Measurements from ENCODE around the gene NAA10.
A peak's percentile ranks its signal among the peaks of the same experiment; 100 is the strongest.

Gene NAA10

GRCh38 chrX:153933748-153934147 lies 1.1 kb downstream of the NAA10 start:
- Histone ChIP-seq H3K4me1 (ENCODE audit: control insufficient read depth, insufficient read depth, low read length) (peaks cover 9% of the 10 kb centered on the region; the same call in 1 of the 2 replicates), H3K9me3 (ENCODE audit: control insufficient read depth, insufficient read depth, low read depth, low read length) (peaks cover 9% of the 10 kb centered on the region; the same call in 1 of the 2 replicates), H3K27me3 (ENCODE audit: control insufficient read depth, insufficient read depth, low read length) (no peaks in the 10 kb centered on the region), H3K4me3 (ENCODE audit: low read depth, low read length) (peak overlapping the region; percentile 79), H3K27ac (ENCODE audit: low read depth, low read length) (no peak overlapping the region), H3K36me3 (ENCODE audit: control insufficient read depth, insufficient read depth, low read length) (peaks cover 44% of the 10 kb centered on the region), H3K9ac (ENCODE audit: low read length) (peak overlapping the region; percentile 79)

DNA sequence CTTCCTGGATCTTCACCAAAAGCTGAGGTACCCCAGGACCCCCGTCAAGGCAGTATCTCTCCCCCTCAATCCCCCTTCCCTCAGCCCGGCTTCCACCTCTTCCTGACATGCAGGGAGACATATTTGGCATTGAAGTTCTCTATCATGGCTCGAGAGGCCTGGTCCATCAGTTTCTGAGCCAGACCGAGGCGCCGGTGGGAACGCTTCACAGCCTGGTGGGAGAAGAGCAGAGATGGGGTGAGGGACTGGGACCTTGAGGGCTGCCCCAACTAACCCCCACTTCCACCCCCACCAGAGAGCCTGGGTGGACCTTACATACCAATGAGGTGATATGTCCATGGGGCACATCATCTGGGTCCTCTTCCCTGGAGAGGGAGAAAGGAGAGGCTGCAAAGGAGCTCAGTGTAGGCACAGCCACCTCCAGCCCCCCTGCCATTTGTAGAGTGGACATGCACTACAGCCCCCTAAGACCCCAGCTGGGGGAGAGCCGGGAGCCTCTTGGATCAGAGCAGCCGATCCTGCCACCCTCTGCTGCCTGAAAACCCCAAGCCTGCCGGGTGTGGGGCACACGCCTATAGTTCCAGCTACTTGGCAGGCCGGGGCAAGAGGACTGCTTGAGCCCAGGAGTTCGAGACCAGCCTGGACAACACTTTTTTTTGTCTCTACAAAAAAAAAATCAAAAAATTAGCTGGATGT lies 2.5 kb downstream of the NAA10 start:
- Histone ChIP-seq H3K9me3 (ENCODE audit: control insufficient read depth, insufficient read depth, low read depth, low read length) (peaks cover 9% of the 10 kb centered on the region; the same call in 1 of the 2 replicates), H3K4me1 (ENCODE audit: control insufficient read depth, insufficient read depth, low read length) (peaks cover 10% of the 10 kb centered on the region; the same call in 1 of the 2 replicates), H3K27me3 (ENCODE audit: control insufficient read depth, insufficient read depth, low read length) (no peaks in the 10 kb centered on the region), H3K9ac (ENCODE audit: low read length) (no peak overlapping the region), H3K4me3 (ENCODE audit: low read depth, low read length) (no peak overlapping the region), H3K27ac (ENCODE audit: low read depth, low read length) (no peak overlapping the region), H3K36me3 (ENCODE audit: control insufficient read depth, insufficient read depth, low read length) (peaks cover 42% of the 10 kb centered on the region)

DNA sequence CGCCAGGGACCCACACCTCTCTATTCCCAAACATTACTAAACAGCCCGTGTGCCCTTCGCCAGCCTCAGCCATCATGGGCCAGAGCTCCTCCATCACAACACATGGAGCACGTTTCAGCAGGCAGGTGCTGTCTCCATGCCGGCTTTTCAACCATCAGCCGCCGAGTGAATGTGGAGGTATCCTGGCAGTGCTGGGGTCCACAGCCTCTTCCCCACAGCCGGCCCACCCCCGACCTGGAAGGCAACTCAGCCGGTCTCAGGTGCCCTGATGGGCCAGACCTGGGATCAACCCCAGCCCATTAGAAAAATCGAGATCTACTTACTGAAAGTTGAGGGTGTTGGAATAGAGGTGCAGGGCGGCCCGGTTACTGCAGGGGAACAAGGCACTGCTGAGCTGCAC lies 3.1 kb downstream of the NAA10 start:
- Histone ChIP-seq H3K4me3 (ENCODE audit: low read depth, low read length) (no peak overlapping the region), H3K36me3 (ENCODE audit: control insufficient read depth, insufficient read depth, low read length) (peaks cover 42% of the 10 kb centered on the region), H3K27me3 (ENCODE audit: control insufficient read depth, insufficient read depth, low read length) (no peaks in the 10 kb centered on the region), H3K9ac (ENCODE audit: low read length) (no peak overlapping the region), H3K27ac (ENCODE audit: low read depth, low read length) (no peak overlapping the region), H3K9me3 (ENCODE audit: control insufficient read depth, insufficient read depth, low read depth, low read length) (peaks cover 9% of the 10 kb centered on the region; the same call in 1 of the 2 replicates), H3K4me1 (ENCODE audit: control insufficient read depth, insufficient read depth, low read length) (peaks cover 16% of the 10 kb centered on the region)

- Histone ChIP-seq H3K9ac (ENCODE audit: low read length) (no peak overlapping the region), H3K27ac (ENCODE audit: low read depth, low read length) (no peak overlapping the region), H3K4me1 (ENCODE audit: control insufficient read depth, insufficient read depth, low read length) (peaks cover 21% of the 10 kb centered on the region)
Observed at GRCh38 chrX:153931151-153931550, 3.7 kb downstream of the NAA10 start.

GRCh38 chrX:153930011-153930910 lies 4.6 kb downstream of the NAA10 start:
- Histone ChIP-seq H3K36me3 (ENCODE audit: control insufficient read depth, insufficient read depth, low read length) (peaks cover 42% of the 10 kb centered on the region), H3K9ac (ENCODE audit: low read length) (no peak overlapping the region), H3K9me3 (ENCODE audit: control insufficient read depth, insufficient read depth, low read depth, low read length) (peaks cover 9% of the 10 kb centered on the region; the same call in 1 of the 2 replicates), H3K4me3 (ENCODE audit: low read depth, low read length) (no peak overlapping the region), H3K4me1 (ENCODE audit: control insufficient read depth, insufficient read depth, low read length) (peaks cover 21% of the 10 kb centered on the region), H3K27ac (ENCODE audit: low read depth, low read length) (no peak overlapping the region), H3K27me3 (ENCODE audit: control insufficient read depth, insufficient read depth, low read length) (no peaks in the 10 kb centered on the region)

More at GRCh38 chrX:153931151-153931550, 3.7 kb downstream of the NAA10 start:
- Histone ChIP-seq H3K36me3 (ENCODE audit: control insufficient read depth, insufficient read depth, low read length) (peaks cover 42% of the 10 kb centered on the region), H3K9me3 (ENCODE audit: control insufficient read depth, insufficient read depth, low read depth, low read length) (peaks cover 9% of the 10 kb centered on the region; the same call in 1 of the 2 replicates), H3K27me3 (ENCODE audit: control insufficient read depth, insufficient read depth, low read length) (no peaks in the 10 kb centered on the region), H3K4me3 (ENCODE audit: low read depth, low read length) (no peak overlapping the region)

DNA sequence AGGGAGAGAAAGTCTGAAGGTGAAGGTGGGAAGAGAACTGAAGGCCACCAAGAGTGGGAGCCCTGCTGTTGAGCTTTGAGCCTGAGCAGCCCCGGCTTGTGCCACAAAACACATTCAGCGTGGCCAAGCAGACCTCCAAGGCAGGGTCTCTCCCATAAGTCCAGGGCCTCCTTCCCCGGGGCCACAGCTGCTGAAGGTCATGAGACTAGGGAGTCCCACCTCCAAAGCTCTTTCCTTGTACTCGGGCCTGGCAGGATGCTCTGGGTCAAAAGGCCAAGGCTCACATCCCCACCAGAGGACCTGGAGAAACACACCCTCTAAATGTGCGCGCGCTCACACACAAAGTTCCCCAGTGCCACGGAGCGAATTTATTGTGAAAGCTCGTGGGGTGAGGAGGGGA lies 5.3 kb downstream of the NAA10 start:
- Histone ChIP-seq H3K4me1 (ENCODE audit: control insufficient read depth, insufficient read depth, low read length) (peaks cover 28% of the 10 kb centered on the region), H3K9me3 (ENCODE audit: control insufficient read depth, insufficient read depth, low read depth, low read length) (peaks cover 9% of the 10 kb centered on the region; the same call in 1 of the 2 replicates), H3K36me3 (ENCODE audit: control insufficient read depth, insufficient read depth, low read length) (peaks cover 42% of the 10 kb centered on the region), H3K27ac (ENCODE audit: low read depth, low read length) (no peak overlapping the region), H3K4me3 (ENCODE audit: low read depth, low read length) (no peak overlapping the region), H3K9ac (ENCODE audit: low read length) (no peak overlapping the region), H3K27me3 (ENCODE audit: control insufficient read depth, insufficient read depth, low read length) (no peaks in the 10 kb centered on the region)

DNA sequence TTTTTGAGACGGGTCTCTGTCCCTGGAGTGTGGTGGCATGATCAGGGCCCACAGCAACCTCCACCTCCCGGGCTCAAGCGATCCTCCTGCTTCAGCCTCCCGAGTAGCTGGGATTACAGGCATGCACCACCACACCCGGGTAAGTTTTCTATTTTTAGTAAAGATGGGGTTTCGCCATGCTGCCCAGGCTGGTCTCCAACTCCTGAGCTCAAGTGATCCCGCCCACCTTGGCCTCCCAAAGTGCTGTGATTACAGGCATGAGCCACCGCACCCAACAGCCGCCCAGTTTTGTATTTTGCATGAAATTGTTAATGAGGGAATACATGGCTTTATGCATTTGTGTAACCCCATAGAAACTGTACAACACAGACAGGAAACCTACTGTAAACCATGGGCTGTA lies 6.0 kb downstream of the NAA10 start:
- Histone ChIP-seq H3K27me3 (ENCODE audit: control insufficient read depth, insufficient read depth, low read length) (no peaks in the 10 kb centered on the region), H3K4me3 (ENCODE audit: low read depth, low read length) (peak overlapping the region; percentile 38; the same call in 1 of the 2 replicates), H3K27ac (ENCODE audit: low read depth, low read length) (no peak overlapping the region), H3K4me1 (ENCODE audit: control insufficient read depth, insufficient read depth, low read length) (peaks cover 30% of the 10 kb centered on the region), H3K9ac (ENCODE audit: low read length) (no peak overlapping the region), H3K36me3 (ENCODE audit: control insufficient read depth, insufficient read depth, low read length) (peaks cover 42% of the 10 kb centered on the region), H3K9me3 (ENCODE audit: control insufficient read depth, insufficient read depth, low read depth, low read length) (peaks cover 9% of the 10 kb centered on the region; the same call in 1 of the 2 replicates)

GRCh38 chrX:153927922-153928760 lies 6.7 kb downstream of the NAA10 start:
- H3K27me3 ChIP-seq (ENCODE audit: control insufficient read depth, insufficient read depth, low read length): no peaks in the 10 kb centered on the region
- peak overlapping the region; percentile 80 for H3K4me3 ChIP-seq (ENCODE audit: low read depth, low read length)
- peak overlapping the region; percentile 95 for H3K9ac ChIP-seq (ENCODE audit: low read length)
- H3K9me3 ChIP-seq (ENCODE audit: control insufficient read depth, insufficient read depth, low read depth, low read length): peaks cover 9% of the 10 kb centered on the region; the same call in 1 of the 2 replicates
- H3K36me3 ChIP-seq (ENCODE audit: control insufficient read depth, insufficient read depth, low read length): peaks cover 40% of the 10 kb centered on the region
- H3K27ac ChIP-seq (ENCODE audit: low read depth, low read length): peak overlapping the region; percentile 86; the same call in 1 of the 2 replicates
- H3K4me1 ChIP-seq (ENCODE audit: control insufficient read depth, insufficient read depth, low read length): peaks cover 29% of the 10 kb centered on the region

DNA sequence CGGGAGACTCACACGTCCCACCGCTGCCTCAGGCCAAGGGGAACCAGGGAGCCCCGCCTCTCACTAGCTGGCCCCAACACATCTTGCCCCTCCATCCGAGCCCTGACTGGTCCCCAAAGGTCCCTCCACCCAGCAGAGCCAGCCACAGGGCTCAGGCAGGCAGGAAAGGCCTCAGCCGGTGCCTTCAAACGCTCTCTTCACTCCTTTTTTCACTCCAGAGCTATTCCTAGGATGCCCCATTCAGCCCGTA lies 7.2 kb downstream of the NAA10 start:
- H3K36me3 ChIP-seq (ENCODE audit: control insufficient read depth, insufficient read depth, low read length): peaks cover 36% of the 10 kb centered on the region
- peak overlapping the region; percentile 86; the same call in 1 of the 2 replicates for H3K27ac ChIP-seq (ENCODE audit: low read depth, low read length)
- no peaks in the 10 kb centered on the region for H3K27me3 ChIP-seq (ENCODE audit: control insufficient read depth, insufficient read depth, low read length)
- peaks cover 30% of the 10 kb centered on the region for H3K4me1 ChIP-seq (ENCODE audit: control insufficient read depth, insufficient read depth, low read length)
- H3K4me3 ChIP-seq (ENCODE audit: low read depth, low read length): peak overlapping the region; percentile 80
- peaks cover 9% of the 10 kb centered on the region; the same call in 1 of the 2 replicates for H3K9me3 ChIP-seq (ENCODE audit: control insufficient read depth, insufficient read depth, low read depth, low read length)
- H3K9ac ChIP-seq (ENCODE audit: low read length): peak overlapping the region; percentile 95

GRCh38 chrX:153926858-153927671 lies 7.8 kb downstream of the NAA10 start:
- Histone ChIP-seq H3K4me3 (ENCODE audit: low read depth, low read length) (peak overlapping the region; percentile 80), H3K9me3 (ENCODE audit: control insufficient read depth, insufficient read depth, low read depth, low read length) (peaks cover 9% of the 10 kb centered on the region; the same call in 1 of the 2 replicates), H3K4me1 (ENCODE audit: control insufficient read depth, insufficient read depth, low read length) (peaks cover 34% of the 10 kb centered on the region), H3K9ac (ENCODE audit: low read length) (peak overlapping the region; percentile 95), H3K27me3 (ENCODE audit: control insufficient read depth, insufficient read depth, low read length) (no peaks in the 10 kb centered on the region), H3K27ac (ENCODE audit: low read depth, low read length) (peak overlapping the region; percentile 86; the same call in 1 of the 2 replicates), H3K36me3 (ENCODE audit: control insufficient read depth, insufficient read depth, low read length) (peaks cover 31% of the 10 kb centered on the region)
